Natural killer cell (primary cell): ENCODE measurements around the gene YOD1. TPM values are rescaled to one million over a fixed set of nuclear protein-coding genes. Genes with fewer than 3 reads are reported as not detected.

Source experiments
- ATAC-seq, 3 donors: fragments of 150-1000 bp in 2 of 3; fragments of 200-7000 bp in 1 of 3; cut with Tn5 transposase; 1 replicate in 1 of 3; 2 replicates in 2 of 3; pipeline ENCODE4 v1.10.0; 2021; ENCODE audit warnings: mild to moderate bottlenecking in 2 of 3, moderate library complexity in 2 of 3
- DNase-seq, 2 donors: peaks; one replicate each; pipeline versions ENCODE4 v3.0.0 to v3.0.0-alpha.2; 2013 to 2021; ENCODE audit warnings: mixed read lengths in 1 of 2
- H3K27ac ChIP-seq: one replicate; pipeline ENCODE4 v1.5.1; 2013; ENCODE audit warnings: mild to moderate bottlenecking, low read length
- H3K27me3 ChIP-seq: one replicate; pipeline ENCODE4 v1.6.1; 2013; ENCODE audit warnings: low read length; ENCODE audit not compliant: control insufficient read depth, insufficient read depth
- H3K36me3 ChIP-seq: one replicate; pipeline ENCODE4 v1.6.1; 2013; ENCODE audit warnings: low read length; ENCODE audit not compliant: control insufficient read depth, insufficient read depth
- H3K4me1 ChIP-seq: one replicate; pipeline ENCODE4 v1.6.1; 2013; ENCODE audit warnings: low read length; ENCODE audit not compliant: control insufficient read depth, insufficient read depth
- H3K4me3 ChIP-seq: one replicate; pipeline ENCODE4 v1.5.1; 2013; ENCODE audit warnings: low read length
- H3K9me3 ChIP-seq: one replicate; pipeline ENCODE4 v1.6.1; 2013; ENCODE audit warnings: low read length; ENCODE audit not compliant: control insufficient read depth, insufficient read depth
- H3K27ac Mint-ChIP-seq, 2 donors: one replicate each; pipeline ENCODE4 v1.8.0; 2022; ENCODE audit warnings: mild to moderate bottlenecking in 2 of 2, mixed read lengths in 2 of 2, moderate library complexity in 1 of 2
- H3K27me3 Mint-ChIP-seq, 2 donors: one replicate each; pipeline ENCODE4 v1.8.0; 2022; ENCODE audit warnings: low read depth in 2 of 2, mixed read lengths in 2 of 2
- H3K36me3 Mint-ChIP-seq: one replicate; pipeline ENCODE4 v1.8.0; 2022; ENCODE audit warnings: mixed read lengths
- H3K4me1 Mint-ChIP-seq, 2 donors: one replicate each; pipeline ENCODE4 v1.8.0; 2022; ENCODE audit warnings: mixed read lengths in 2 of 2
- H3K4me3 Mint-ChIP-seq: one replicate; pipeline ENCODE4 v1.8.0; 2022; ENCODE audit warnings: mild to moderate bottlenecking, moderate library complexity, mixed read lengths
- H3K9me3 Mint-ChIP-seq, 2 donors: one replicate each; pipeline ENCODE4 v1.8.0; 2022; ENCODE audit warnings: mixed read lengths in 2 of 2
- CTCF ChIP-seq: fragments of 200-600 bp; IDR thresholded peaks from one replicate; pipeline ENCODE4 v1.8.0; 2022; ENCODE audit warnings: antibody characterized with exemption
- WGBS: methylation state at CpG from one replicate; pipeline ENCODE4 v1.1.7; 2013; ENCODE audit warnings: missing lambda C conversion rate; ENCODE audit not compliant: insufficient coverage; 5-methylcytosine and 5-hydroxymethylcytosine counted together
- intact Hi-C: fragments of 100-400 bp; cut with micrococcal nuclease; formaldehyde crosslinking; loops from one replicate; pipeline ENCODE4 v1.14.2; 2022
- total RNA-seq, 4 donors: library from RNA; stranded (reverse); fragments of 120-200 nt in 1 of 4; gene quantifications; one replicate each; pipeline versions ENCODE4 v1.2.3 to v1.2.4, GENCODE V29; 2013 to 2022

Gene YOD1
- total RNA-seq, 3 donors from 2014 or later (not counting 1 experiment from before 2014, with no cell fraction given), result 20.6 to 22.8 (median 21.2) TPM

- DNase-seq (no peak), ATAC-seq (no peak)
- Histone ChIP-seq H3K4me1 (peaks cover 38% of the 10 kb centered on the region), H3K36me3 (peaks cover 2% of the 10 kb centered on the region), H3K4me3 (no peak overlapping the region), H3K9me3 (no peaks in the 10 kb centered on the region), H3K27me3 (no peaks in the 10 kb centered on the region), H3K27ac (no peak overlapping the region)
- Mint-ChIP-seq H3K4me3 (no peak overlapping the region), H3K36me3 (no peaks in the 10 kb centered on the region), H3K27ac (no peak overlapping the region), H3K9me3 (no peaks in the 10 kb centered on the region), H3K4me1 (peaks cover 38 to 44% of the 10 kb centered on the region in 2 donors), H3K27me3 (no peaks in the 10 kb centered on the region)
- 80% methylated on average over 3 of the region's 3 CpGs for WGBS
- no peak for TF ChIP-seq CTCF
- intact Hi-C loops, result no loop called here
Measured at GRCh38 chr1:207067185-207067584, 16.2 kb upstream of the YOD1 start.

- Mint-ChIP-seq H3K27me3 (no peaks in the 10 kb centered on the region), H3K27ac (no peak overlapping the region), H3K4me3 (no peak overlapping the region), H3K4me1 (peaks cover 23 to 28% of the 10 kb centered on the region in 2 donors), H3K36me3 (no peaks in the 10 kb centered on the region), H3K9me3 (no peaks in the 10 kb centered on the region)
- intact Hi-C loops, result no loop called here
- no peak overlapping the region for H3K27ac ChIP-seq
- no peak for DNase-seq
- H3K27me3 ChIP-seq, result no peaks in the 10 kb centered on the region
- H3K9me3 ChIP-seq, result no peaks in the 10 kb centered on the region
- no peak for ATAC-seq
- no peak overlapping the region for H3K4me3 ChIP-seq
- H3K4me1 ChIP-seq, result peaks cover 15% of the 10 kb centered on the region
- H3K36me3 ChIP-seq, result peaks cover 5% of the 10 kb centered on the region
- WGBS, result 90% methylated on average over 8 of the region's 8 CpGs
- no peak for TF ChIP-seq CTCF
Measured at GRCh38 chr1:207064561-207064960, 13.6 kb upstream of the YOD1 start.

GRCh38 chr1:207063014-207063413 lies 12.0 kb upstream of the YOD1 start:
- peak overlapping the region; percentile 22 for H3K4me3 Mint-ChIP-seq

More at GRCh38 chr1:207063014-207063413, 12.0 kb upstream of the YOD1 start:
- H3K4me1 Mint-ChIP-seq, result peaks cover 15 to 20% of the 10 kb centered on the region in 2 donors
- ATAC-seq (peak; percentile 40 to 79 (median 62)), DNase-seq (no peak)
- no peaks in the 10 kb centered on the region for H3K36me3 Mint-ChIP-seq
- Histone ChIP-seq H3K27me3 (no peaks in the 10 kb centered on the region), H3K36me3 (peaks cover 5% of the 10 kb centered on the region), H3K27ac (no peak overlapping the region), H3K4me1 (peaks cover 13% of the 10 kb centered on the region), H3K9me3 (no peaks in the 10 kb centered on the region), H3K4me3 (no peak overlapping the region)
- no peaks in the 10 kb centered on the region for H3K9me3 Mint-ChIP-seq
- H3K27ac Mint-ChIP-seq, result peak overlapping the region; percentile 43 to 67
- no peaks in the 10 kb centered on the region for H3K27me3 Mint-ChIP-seq
- WGBS, result 71% methylated on average over 5 of the region's 5 CpGs
- intact Hi-C loops, result no loop called here
- no peak for TF ChIP-seq CTCF
